Brain pericyte (primary cell): ENCODE results near the gene CACUL1.

Experiments used
- DNase-seq: peaks from one replicate; pipeline ENCODE4 v3.0.0-alpha.2; 2012; ENCODE audit warnings: low read depth, low spot score

Gene CACUL1

GRCh38 chr10:118732245-118733165 lies 22.3 kb downstream of the CACUL1 start:
- DNase-seq, result no peak

- no peak for DNase-seq
These were observed 23.9 kb downstream of the CACUL1 start for GRCh38 chr10:118730756-118731456.

- no peak for DNase-seq
These were observed 25.0 kb downstream of the CACUL1 start for GRCh38 chr10:118729641-118730258.

- DNase-seq, result no peak
These were observed 25.6 kb downstream of the CACUL1 start for GRCh38 chr10:118729200-118729599.

- no peak for DNase-seq
These were observed 28.8 kb downstream of the CACUL1 start for GRCh38 chr10:118725886-118726500.

- DNase-seq, result no peak
These were observed 31.3 kb downstream of the CACUL1 start for GRCh38 chr10:118723466-118723865.

- DNase-seq, result no peak
These were observed 33.3 kb downstream of the CACUL1 start for GRCh38 chr10:118721539-118721876.

GRCh38 chr10:118720685-118721538 lies 33.9 kb downstream of the CACUL1 start:
- DNase-seq, result peak; percentile 30

GRCh38 chr10:118714366-118714765 lies 40.4 kb downstream of the CACUL1 start:
- no peak for DNase-seq

GRCh38 chr10:118712930-118713634 lies 41.7 kb downstream of the CACUL1 start:
- no peak for DNase-seq

GRCh38 chr10:118712080-118712479 lies 42.7 kb downstream of the CACUL1 start:
- no peak for DNase-seq

- no peak for DNase-seq
These were observed 44.3 kb downstream of the CACUL1 start for GRCh38 chr10:118710487-118710886.

- no peak for DNase-seq
These were observed 46.2 kb downstream of the CACUL1 start for GRCh38 chr10:118708571-118708970.

- DNase-seq, result no peak
These were observed 50.1 kb downstream of the CACUL1 start for GRCh38 chr10:118704711-118705110.

GRCh38 chr10:118701529-118702323 lies 53.0 kb downstream of the CACUL1 start:
- DNase-seq, result no peak

- DNase-seq, result no peak
These were observed 56.3 kb downstream of the CACUL1 start for GRCh38 chr10:118698421-118698820.

GRCh38 chr10:118694848-118695247 lies 59.9 kb downstream of the CACUL1 start:
- no peak for DNase-seq

- peak; percentile 38 for DNase-seq
These were observed 61.9 kb downstream of the CACUL1 start for GRCh38 chr10:118692872-118693271.

GRCh38 chr10:118689070-118689858 lies 65.5 kb downstream of the CACUL1 start:
- no peak for DNase-seq
